Ovary (tissue), 3 donors: ENCODE measurements around the gene WDFY4.

ENCODE experiments used
- CTCF ChIP-seq, 3 donors: fragments of 450-650 bp in 2 of 3; fragments of 200-600 bp in 1 of 3; IDR thresholded peaks; one replicate each; pipeline versions ENCODE4 v1.5.1 to v1.8.0; 2016 to 2022; ENCODE audit warnings: antibody characterized with exemption in 3 of 3, mild to moderate bottlenecking in 1 of 3
- POLR2A ChIP-seq: fragments of 450-650 bp; IDR thresholded peaks from one replicate; pipeline ENCODE4 v1.6.1; 2017; ENCODE audit warnings: antibody characterized with exemption, mild to moderate bottlenecking, moderate library complexity
- donor health status: DM: no; HTN: no; CAD: no.

DNA sequence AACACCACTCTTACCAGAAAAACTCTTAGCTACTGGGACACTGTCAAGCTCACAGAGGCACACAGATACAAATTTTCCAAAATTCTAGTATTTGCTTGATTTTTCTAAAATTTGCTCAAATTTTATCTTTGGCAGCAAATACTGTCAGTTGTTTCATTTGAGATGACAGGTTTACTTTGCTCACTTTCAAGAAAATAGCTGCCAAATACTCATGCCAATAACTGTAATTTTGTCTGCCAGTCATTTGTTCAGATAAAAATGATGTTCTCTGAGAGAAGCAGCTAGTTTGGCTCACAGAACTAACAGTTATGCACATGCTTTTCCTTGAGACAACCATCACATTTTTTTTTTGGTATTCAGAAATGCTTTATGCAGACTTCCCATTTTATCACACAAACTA, 172.2 kb downstream of the WDFY4 start:
- TF ChIP-seq CTCF (IDR thresholded peaks at IDR 0.05) (no peak), POLR2A (no peak)
